Ecto neural progenitor cell (in vitro differentiated cells): ENCODE results near the gene PPID.
A peak's percentile ranks its signal among the peaks of the same experiment; 100 is the strongest.
"Not testable (repeated sequence)": the region's sequence is repeated elsewhere in the genome, so short reads cannot be mapped to it uniquely, and the experiment has no call there.

Experiments
- DNase-seq: peaks from one replicate; pipeline ENCODE4 v3.0.0-alpha.2; 2018; ENCODE audit warnings: low spot score

Gene PPID

GRCh38 chr4:158729716-158730559, 6.7 kb upstream of the PPID start:
- peak; percentile 56 for DNase-seq

- no peak for DNase-seq
These were observed 5.0 kb upstream of the PPID start for GRCh38 chr4:158728236-158728635.

DNA sequence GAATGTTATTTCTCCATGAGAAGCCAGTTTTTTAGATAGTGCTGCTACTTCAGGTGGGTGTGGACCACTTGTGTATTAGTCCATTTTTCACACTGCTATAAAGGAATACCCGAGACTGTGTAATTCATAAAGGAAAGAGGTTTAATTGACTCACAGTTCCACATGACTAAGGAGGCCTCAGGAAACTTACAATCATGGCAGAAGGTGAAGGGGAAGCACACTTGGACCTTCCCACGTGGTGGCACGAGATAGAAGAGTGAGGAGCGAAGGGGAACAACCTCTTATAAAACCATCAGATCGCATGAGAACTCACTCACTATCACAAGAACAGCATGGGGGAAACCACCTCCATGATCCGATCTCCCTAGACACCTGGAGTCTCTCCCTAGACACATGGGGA, 3.4 kb upstream of the PPID start:
- DNase-seq, result no peak

DNA sequence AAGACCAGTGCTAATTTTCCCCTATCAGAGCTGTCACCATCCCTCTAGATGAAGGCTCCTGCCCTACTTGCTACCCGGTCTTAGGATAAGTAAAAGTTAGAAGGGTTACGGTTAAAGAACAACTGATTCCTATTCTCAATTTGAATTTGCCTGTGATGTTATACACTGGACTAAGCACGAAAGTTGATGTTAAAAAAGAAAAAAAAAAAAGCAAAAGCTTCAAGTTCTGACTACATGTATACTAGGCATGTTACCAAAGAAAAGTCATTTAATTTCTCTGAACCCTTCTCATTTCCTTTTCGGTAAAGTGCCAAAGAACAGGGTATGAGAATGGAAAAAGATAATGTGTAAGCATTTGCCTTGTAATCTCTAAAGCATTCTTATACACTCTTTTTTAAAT, 1.4 kb upstream of the PPID start:
- DNase-seq, result no peak

GRCh38 chr4:158722291-158722916, 792 bp downstream of the PPID start:
- peak; percentile 46 for DNase-seq

GRCh38 chr4:158721680-158722079, 1.5 kb downstream of the PPID start:
- DNase-seq, result no peak

- no peak for DNase-seq
These were observed 7.4 kb downstream of the PPID start for GRCh38 chr4:158715802-158716201.

- DNase-seq, result no peak
These were observed 8.3 kb downstream of the PPID start for GRCh38 chr4:158714937-158715336.

DNA sequence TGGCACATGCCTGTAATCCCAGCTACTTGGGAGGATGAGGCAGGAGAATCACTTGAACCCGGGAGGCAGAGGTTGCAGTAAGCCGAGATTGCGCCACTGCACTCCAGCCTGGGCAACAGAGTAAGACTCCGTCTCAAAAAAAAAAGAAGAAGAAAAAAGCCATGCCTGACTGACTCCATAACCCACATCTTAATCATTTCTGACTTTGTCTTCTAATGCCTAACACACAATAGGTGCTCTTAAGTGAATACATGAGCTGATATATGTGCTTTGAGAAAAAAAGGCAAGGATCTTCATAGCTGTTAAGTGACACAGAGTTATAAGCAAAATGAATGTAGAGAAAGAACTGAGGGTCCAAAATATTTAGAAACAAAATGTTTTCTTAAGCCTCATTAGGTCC, 10.6 kb downstream of the PPID start:
- not testable (repeated sequence) for DNase-seq

GRCh38 chr4:158710814-158711213, 12.4 kb downstream of the PPID start:
- no peak for DNase-seq

DNA sequence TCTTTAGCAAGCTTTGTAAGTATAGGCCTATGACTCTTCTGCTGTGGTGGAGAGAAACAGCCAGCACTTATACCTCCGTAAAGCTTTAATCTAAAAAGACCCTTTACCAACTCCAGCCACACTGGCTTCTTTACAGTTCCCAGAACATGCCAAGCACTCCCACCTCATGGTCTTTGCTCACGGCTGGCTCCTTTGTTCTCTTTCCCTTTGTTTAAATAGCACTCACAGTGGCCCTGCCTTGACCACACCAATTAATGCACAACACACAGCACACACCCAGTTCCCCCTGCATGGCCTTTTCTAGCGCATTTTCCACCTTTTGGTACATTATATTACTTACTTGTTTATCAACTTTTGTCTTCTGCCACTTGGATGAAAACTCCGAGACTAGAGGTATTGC, 18.9 kb downstream of the PPID start:
- no peak for DNase-seq

- DNase-seq, result no peak
These were observed 34.4 kb downstream of the PPID start for GRCh38 chr4:158688813-158689212.

DNA sequence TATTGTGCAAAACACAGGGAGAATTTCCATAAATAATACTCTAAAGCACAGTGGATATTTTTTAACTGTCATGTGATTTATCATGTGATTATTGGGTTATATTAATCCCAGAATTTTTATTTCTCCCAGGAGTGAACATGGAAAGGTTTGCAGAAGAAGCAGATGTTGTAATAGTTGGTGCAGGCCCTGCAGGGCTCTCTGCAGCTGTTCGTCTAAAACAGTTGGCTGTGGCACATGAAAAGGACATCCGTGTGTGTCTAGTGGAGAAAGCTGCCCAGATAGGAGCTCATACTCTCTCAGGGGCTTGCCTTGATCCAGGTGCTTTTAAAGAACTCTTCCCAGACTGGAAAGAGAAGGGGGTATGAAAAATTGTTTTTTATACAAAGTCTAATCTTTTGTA, 41.1 kb downstream of the PPID start:
- DNase-seq, result no peak

DNA sequence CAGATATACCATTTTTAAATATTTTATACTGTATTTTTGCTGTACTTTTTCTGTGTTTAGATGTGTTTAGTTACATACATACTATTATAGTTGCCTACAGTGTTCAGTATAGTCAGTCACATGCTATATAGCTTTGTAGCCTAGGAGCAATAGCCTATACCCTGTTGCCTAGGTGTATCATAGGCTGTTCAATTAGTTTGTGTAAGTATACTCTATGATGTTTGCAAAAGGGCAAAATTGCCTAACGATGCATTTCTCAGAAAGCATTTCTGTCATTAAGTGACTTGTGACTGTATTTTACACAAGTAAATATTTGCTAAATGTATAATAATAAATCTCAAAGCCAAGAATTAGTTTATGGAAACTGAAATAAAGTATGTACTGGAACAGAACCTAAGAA, 41.6 kb downstream of the PPID start:
- no peak for DNase-seq

GRCh38 chr4:158678767-158679166, 44.4 kb downstream of the PPID start:
- DNase-seq, result no peak

DNA sequence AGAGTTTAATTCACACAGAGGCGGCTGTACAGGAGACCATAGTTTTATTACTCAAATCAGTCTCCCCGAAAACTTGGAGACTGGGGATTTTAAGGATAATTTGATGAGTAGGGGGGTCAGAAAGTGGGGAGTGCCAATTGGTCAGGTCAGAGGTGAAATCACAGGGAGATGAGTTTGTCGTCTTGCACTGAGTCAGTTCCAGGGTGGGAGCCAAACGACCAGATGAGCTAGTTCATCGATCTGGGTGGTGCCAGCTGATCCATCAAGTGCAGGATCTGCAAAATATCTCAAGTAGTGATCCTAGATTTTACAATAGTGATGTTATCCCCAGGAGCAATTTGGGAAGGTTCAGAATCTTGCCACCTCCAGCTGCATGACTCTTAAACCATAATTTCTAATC, 47.1 kb downstream of the PPID start:
- no peak for DNase-seq

- DNase-seq, result no peak
These were observed 49.6 kb downstream of the PPID start for GRCh38 chr4:158673633-158674032.

DNA sequence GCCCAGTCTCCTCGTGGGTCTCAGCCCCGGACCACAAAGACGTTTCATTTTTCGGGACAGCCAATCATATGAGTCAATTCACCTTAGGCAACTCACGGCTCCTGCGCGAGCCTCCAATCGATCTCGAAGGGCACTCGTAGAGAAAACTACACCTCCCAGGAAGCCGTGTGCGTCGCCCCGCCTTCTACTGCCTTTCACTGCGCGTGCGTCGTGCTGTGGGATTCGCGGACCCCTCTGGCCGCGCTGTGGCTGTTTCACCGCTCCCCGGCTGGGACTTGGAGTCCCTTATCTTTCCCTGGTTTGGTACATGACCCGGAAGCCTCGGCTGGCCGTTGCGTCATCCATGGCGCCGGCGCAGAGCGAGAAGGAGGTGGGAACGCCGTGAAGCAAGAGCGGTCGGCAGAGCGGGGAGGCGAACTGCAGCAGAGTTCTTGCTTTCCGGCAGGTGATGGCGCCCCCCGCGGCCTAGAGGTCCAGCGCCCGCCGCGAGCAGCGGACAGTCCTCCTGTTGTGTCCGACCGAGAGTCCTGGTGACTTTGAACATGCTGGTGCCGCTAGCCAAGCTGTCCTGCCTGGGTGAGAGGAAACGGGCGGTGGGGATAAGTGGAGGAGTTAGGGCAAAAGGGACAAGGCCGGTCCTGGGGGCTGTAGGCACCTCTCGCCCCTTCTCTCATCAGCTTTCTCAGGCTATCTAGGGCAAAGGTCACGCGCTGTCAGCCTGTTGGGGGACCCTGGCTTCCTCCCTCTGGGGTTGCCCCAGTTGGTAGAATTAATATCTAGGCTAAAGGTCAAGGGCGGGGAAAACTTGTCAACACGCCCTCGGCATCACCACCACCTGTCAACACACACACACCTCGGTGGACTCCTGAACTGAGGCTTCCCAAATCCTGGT, 51.0 kb downstream of the PPID start, which contains the start of gene ETFDH:
Gene ETFDH (plus strand): TSS at position 382 of the 892 bp plus-strand sequence. CDS start 161 bp downstream, at position 543.
- DNase-seq, result peak; percentile 99

GRCh38 chr4:158671665-158671914, 51.6 kb downstream of the PPID start, which contains the start of gene C4orf46:
Gene C4orf46, minus strand, starts transcription at chr4:158671887. Its CDS starts 86 bp downstream, at chr4:158671801.
- no peak for DNase-seq

DNA sequence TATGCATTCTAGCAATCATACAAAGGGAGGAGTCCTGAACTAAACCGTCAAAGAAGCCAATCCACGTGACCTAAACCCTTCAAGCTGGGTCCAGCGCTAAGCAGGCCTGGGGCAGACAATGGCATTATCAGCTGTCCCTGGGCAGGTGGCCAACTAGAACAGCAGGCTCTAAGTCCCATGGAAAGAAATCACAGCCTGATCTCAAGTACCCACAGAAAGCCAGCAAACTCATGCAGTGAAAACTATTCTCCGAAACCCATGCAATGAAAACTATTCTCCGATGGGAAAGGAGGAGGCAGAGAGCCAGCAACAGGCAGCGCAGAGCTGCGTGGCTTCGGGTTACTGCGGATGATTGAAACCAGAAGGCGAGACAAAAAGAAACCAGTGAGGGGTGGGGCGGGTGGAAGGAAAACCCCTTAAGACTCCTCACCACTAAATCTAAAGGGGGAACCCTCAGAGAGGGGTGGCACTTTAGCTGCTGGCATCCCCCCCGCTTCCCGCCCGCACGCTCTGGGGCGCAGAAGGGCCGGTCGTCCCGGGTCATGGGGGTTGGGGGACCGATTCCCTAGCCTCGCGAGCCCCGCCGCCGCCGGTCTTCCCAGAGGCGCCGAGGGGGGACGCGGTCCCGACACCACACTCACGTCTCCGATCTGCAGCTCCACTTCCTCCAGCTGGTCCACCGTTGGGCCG, 52.1 kb downstream of the PPID start:
- peak; percentile 76 for DNase-seq

DNA sequence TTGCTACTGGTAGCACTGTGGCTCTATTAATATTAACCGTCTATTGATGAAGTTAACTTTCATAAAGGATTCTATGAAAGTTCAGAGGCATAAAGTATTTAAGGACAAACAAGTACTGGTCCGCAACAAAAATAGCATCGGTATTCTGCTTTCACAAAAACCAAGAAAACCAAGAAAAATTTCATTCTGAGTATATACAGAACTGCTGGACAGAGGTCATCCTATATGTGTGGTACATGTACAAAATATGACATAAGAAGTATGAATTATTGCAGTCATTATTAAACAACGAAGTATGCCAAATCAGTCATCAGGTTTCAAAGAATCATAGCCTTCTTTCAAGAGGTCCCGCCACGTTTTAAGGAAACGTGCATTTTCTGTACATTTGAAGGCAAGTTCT, 53.9 kb downstream of the PPID start:
- no peak for DNase-seq

DNA sequence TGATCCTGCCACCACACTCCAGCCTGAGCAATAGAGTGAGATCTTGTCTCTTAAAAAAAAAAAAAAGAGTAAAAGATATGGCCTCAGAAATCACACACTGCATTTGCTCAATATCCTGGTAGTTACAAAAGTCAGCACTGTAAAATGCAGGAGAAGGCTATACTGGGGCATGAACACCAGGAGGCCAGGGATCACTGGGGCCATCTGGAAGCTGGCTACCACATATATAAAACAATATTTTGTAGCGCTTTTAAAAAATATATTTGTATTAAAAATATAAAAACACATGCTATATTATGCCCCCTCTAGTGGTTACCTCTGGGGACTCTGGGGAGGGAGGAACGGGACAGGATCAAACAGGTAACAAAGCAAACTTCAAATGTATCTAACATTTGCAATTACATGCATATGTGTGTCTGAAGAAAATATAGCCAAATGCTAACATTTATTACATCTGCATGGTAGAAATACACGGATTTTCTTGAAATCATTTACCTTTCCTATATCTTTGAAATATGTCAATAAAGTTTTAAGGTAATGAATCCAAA, 55.5 kb downstream of the PPID start:
- no peak for DNase-seq
